ENCODE data around the gene USP47.

USP47 gene, protein sequence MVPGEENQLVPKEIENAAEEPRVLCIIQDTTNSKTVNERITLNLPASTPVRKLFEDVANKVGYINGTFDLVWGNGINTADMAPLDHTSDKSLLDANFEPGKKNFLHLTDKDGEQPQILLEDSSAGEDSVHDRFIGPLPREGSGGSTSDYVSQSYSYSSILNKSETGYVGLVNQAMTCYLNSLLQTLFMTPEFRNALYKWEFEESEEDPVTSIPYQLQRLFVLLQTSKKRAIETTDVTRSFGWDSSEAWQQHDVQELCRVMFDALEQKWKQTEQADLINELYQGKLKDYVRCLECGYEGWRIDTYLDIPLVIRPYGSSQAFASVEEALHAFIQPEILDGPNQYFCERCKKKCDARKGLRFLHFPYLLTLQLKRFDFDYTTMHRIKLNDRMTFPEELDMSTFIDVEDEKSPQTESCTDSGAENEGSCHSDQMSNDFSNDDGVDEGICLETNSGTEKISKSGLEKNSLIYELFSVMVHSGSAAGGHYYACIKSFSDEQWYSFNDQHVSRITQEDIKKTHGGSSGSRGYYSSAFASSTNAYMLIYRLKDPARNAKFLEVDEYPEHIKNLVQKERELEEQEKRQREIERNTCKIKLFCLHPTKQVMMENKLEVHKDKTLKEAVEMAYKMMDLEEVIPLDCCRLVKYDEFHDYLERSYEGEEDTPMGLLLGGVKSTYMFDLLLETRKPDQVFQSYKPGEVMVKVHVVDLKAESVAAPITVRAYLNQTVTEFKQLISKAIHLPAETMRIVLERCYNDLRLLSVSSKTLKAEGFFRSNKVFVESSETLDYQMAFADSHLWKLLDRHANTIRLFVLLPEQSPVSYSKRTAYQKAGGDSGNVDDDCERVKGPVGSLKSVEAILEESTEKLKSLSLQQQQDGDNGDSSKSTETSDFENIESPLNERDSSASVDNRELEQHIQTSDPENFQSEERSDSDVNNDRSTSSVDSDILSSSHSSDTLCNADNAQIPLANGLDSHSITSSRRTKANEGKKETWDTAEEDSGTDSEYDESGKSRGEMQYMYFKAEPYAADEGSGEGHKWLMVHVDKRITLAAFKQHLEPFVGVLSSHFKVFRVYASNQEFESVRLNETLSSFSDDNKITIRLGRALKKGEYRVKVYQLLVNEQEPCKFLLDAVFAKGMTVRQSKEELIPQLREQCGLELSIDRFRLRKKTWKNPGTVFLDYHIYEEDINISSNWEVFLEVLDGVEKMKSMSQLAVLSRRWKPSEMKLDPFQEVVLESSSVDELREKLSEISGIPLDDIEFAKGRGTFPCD (N-terminal part only)

DNA sequence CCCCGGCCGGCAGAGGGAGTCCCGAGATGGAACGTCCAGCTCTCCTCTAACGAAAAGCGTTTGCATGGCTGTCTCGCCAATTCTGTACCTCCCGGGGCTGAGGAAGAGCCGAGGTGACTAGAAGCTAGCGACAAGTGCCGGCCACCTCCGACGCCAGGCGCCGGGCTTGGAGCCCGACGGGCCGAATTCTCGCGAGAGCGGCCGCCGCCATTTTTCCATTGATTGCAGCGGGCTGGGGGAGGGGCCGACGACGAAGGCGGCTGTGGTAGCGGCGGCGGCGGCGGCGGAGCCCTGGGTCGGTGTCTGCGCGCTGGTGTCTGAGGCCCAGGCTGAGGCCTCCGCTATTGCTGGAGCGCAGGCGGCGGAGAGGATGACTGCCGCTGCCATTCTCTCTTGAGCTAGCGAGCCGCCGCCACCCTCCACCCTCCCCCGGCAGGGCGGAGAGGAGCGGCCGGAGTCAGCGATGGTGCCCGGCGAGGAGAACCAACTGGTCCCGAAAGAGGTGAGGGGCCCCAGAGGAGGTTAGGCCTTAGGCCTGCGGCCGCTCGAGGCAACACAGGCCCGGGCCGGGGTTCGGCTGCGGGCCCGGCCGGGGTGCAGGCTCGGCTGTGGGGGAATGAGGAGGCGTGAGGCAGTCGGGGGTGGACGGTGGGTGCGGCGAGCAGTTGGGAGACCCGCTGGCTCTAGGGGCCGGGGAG is at the start of gene USP47:
Gene USP47 (plus strand): TSS at position 250 of the 698 bp plus-strand sequence. CDS start 214 bp downstream, at position 464.
- DNase-seq, result peak; percentile 87 to 89

DNA sequence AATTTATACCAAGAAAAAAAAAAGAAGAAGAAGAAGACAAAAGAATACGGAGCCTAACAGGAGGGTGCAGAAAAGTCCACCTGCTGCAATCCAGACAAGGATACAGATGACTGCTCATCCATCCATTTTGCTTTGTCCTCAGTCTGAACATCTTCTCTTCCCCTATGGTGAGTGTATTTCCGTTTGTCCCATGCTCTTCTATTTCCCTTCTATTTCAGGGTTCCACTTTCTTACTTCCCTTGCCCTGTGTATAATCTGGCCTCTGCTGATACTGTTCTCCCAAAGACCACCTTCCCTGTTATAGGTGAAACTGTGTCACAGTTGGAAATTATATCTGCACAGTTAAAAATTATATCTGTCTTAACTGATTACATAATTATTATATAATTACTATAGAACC is 48.7 kb upstream of the USP47 start:
- DNase-seq, result no peak

DNA sequence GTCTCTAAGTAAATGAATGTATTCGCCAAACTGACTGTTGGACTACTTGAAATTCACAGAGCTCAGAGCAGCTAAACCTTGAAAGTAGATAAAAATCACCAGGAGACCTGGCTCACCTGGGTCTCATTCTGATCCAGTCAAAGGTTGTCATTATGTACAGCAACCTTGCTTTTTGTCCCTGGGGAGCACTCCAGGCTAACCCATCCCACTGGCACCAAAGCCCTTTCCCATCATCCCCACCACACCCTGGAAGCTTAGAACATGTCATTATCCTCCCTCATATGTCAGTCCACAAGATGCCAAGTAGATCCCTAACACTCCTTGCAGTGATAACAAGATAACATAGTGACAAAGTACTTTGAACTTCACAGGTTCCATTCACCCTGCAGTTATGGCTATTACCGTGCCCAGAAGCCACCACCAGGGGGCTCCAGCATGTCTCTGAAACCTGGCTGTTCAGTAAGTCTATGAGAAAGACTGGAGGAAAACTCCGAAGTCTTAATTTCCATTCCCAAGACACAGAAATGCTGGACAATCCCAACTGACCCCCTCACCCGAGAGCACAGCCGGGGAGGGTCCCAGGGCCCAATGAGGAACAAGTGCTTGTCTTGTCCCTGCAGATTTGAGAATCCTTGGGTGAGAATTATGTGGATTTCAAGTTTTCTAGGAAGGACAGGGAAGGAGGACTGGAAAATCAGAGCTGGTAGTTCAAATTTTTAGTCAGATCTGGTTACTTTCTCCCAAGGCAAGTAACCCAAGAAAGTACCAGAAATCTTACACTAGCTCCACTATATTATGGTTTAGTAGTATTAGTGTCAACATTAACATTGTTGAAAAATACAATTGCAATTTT is 43.0 kb upstream of the USP47 start:
- DNase-seq, result no peak

GRCh38 chr11:11805228-11805627 is 36.5 kb upstream of the USP47 start:
- no peak for DNase-seq

- DNase-seq, result no peak
Measured at GRCh38 chr11:11806074-11806473, 35.7 kb upstream of the USP47 start.

GRCh38 chr11:11806586-11806985 is 35.2 kb upstream of the USP47 start:
- no peak for DNase-seq

DNA sequence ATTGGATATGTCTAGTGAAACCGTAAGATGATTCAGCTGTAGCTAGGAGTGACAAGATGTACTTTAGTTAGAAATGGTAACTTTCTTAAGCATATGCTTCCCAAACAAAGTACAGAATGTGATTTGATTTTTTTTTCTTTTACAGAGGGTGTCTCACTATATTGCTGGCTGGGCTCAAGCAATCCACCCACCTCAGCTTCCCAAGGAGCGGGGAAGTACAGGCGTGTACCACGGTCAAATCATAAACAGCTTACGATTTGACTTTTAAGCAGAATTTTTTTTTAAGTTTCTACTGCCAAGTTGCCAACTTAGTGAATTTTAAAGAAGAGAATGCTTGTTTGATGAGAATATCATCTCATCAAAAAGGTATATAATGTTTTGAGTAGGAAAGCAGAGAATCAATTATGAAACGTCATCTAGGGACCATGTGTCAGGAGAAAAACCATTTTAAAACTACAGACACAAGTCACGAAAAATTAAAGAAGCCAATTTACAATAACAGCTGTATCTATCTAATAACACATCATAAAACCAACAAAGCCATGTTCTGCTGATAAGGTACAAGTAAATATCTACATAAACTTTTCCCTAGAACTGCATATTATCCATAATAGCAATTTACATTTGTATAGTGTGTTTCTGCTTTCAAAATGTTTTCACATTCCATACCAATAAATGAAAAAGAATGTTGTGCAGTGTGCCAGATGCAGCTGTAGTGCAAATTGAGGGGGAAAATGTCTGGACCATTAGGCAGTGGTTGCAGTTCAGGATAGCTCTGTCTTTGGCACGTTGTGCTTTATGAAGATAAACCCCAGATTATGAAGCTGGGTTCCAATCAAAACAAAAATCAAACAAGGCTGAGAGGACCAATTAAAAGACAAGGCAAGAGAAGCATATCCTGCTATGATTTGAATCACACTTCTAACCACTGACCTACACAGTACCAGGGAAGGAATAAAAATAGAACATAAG is 33.7 kb upstream of the USP47 start:
- no peak for DNase-seq

DNA sequence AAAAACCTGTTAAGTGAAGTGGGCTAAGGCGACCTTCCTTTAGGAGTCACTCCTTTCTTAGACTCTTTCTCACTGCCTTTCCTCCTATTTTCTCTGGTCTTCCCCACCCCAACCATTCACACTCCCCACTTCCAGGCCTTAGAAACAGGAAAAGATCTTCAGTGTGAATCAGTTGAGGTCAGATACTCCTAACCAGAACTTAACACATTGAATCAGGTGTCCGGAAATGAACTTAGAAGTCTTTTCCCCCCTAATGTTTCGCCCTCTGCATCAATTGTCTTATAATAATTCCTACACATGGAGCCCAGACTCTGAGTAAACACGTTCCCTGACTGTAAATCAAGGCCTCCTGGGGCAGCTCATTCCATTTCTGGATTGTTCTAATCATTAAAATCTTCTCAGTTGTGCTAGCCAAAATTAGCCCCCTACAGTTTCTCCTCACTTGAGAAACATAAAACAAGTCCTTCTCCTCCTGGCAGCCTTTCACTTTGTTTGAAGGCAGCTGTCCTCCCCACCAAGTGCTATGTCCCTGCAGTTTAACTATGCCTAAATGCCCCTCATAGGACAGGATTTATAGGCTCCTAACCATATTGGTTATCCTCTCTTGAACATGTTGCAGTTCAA is 32.7 kb upstream of the USP47 start:
- DNase-seq, result no peak

DNA sequence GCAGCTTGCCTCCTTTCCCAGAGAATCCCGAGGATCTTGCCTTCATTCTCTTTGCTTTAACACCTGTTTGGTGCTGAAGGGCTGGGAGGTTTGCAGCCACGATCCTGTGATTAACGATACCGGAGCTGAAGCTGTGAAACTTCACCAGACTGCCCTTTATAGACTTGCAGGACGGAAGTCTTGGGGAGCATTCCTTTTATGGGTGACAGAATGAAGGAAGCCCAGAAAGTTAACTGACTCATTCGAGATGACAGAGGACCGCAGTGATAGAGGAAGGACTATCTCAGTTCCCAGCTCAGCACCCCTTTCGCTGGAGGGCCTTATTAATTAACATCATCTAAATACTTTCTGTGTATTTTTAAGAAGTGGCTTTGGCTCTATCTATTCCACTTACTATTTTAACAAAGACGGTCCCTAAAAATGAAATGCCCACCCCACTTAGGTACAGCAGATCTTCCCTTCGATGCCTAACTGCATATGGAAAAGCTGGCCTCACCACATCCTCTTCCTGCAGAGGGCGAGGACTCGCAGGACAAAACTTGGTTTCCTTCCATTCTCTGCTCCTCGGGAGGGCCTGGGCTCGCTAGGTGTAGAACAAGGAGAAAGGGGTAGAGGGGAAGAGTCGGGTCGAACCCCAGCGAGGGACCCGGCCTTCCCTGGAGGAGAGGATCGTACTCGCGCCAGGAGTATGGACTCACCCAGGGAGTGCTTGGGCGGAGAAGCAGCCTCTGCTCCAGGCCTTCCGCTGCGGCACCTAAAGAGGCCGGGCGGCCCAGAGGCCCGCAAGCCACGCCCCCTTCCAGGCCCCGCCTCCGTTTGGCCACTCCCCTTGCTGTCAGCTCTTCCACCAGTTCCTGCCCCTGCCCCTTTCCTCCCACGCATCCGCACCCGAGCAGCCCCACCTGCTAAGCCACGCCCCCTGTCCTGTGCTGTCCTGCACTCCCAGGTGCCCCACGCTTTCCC is 30.7 kb upstream of the USP47 start:
- DNase-seq, result no peak

DNA sequence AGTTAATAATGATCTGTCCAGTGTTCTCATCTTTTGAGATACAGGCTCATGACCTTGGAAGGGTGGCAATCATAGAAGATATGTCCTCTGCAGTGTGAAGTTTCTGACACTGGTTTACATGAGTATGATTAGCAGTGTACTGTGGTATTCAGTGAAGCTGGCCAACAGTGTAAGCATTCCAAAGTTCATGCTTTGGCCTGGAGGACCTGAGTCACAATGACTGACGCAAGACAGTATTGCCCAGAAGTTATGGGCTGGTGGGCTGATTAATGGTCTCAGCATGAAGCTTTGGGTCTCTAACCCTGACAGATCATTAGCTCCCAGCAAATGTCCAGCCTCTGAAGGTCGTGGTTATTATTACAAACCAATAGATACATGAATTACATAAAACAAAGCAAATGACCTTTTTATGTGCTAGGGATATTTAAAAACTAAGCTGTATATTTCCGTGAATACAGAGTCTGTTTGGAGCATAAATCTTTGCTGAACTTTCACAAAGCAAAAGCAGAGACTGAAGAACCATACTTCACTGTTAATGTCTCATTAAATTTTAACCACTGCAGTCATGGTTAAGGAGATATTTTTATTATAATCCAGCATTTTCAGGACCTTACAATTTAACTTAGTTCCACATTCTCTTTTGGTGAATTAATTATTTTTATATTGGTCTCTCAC is 28.3 kb upstream of the USP47 start:
- DNase-seq, result no peak

GRCh38 chr11:11814614-11815452 is 26.9 kb upstream of the USP47 start:
- DNase-seq, result no peak

DNA sequence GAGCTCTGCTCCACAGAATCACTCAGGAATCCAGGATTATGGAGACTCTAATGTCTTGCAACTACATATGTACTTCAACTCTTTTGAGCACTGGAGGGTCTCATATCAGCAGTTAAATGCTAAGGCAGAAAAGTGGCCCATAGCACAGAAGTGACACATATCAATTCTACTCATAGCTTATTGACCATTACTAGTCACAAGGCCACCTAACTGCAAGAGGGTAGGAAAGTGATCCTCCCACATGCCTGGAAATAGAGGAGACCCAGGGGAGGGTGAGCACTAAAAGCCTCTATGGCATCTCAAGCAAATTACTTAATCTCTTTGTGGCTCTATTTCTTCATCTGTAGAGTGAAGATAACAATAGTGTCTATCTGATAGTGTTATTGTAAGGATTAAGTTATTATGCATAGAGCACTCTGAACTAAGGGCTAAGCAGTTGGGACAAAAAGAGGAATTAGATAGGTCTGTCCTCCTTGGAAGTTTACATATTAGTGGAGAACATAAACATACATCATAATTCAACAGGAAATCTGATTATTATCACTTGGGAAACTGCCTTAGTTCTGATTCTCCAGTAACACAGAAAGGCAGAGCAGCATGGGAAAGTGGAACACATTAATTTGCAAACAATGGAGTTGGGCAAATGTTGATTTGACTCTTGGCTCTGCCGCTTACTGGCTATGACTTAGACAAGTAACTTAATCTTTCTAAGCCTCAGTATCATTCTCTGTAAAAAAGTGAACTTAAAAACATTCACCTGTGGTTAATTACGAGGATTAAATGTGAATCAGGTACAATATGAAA is 25.1 kb upstream of the USP47 start:
- DNase-seq, result no peak

GRCh38 chr11:11817957-11818356 is 23.8 kb upstream of the USP47 start:
- no peak for DNase-seq

DNA sequence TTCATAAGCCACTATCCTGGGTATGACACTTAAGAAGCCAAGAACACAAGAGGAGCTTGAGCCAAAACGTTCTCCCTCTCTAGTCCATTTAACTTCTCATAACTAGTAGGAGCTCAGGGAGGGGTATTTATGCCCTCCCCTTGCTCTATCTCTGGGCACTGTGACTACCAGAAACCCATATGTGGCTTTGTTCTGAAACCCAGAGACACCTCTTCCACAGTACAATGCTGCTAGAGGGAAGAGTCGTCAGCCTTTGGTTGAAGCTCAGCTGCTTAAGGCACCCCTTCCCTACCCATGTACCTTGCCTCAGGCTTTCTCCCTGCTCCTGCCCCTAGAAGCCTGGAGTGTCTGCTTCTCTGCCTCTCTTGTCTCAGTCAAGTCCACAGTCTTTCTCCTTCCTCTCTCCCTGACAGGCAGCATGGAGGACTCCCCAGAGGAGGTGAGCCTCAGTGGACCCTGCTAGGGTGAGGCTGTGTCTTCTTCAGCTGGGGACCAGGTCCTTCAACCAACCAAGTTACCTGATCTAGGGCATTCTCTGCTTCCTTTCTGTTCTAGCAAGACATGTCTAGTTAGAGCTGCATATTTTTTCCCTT is 23.1 kb upstream of the USP47 start:
- DNase-seq, result no peak

- DNase-seq, result no peak
Measured at GRCh38 chr11:11821899-11822298, 19.9 kb upstream of the USP47 start.

GRCh38 chr11:11822946-11823345 is 18.8 kb upstream of the USP47 start:
- DNase-seq, result no peak
